D721Med (cell line): ENCODE results near the gene RPS2.

Experiments
- DNase-seq: peaks from one replicate; pipeline ENCODE4 v3.0.0; 2011; ENCODE audit warnings: low spot score; ENCODE audit not compliant: insufficient read length
- FAIRE-seq: peaks from 2 replicates; lab custom pipeline; 2011; peaks lifted over from hg19 to GRCh38; lab: Jason Lieb, UNC
- TF ChIP-seq, protein P1 (sequence below): IDR thresholded peaks from 2 replicates; pipeline ENCODE4 v1.5.1; 2012; ENCODE audit warnings: mild to moderate bottlenecking, control low read depth; ENCODE audit not compliant: insufficient read depth; ENCODE audit errors: missing control alignments

The RPS2 gene

DNA sequence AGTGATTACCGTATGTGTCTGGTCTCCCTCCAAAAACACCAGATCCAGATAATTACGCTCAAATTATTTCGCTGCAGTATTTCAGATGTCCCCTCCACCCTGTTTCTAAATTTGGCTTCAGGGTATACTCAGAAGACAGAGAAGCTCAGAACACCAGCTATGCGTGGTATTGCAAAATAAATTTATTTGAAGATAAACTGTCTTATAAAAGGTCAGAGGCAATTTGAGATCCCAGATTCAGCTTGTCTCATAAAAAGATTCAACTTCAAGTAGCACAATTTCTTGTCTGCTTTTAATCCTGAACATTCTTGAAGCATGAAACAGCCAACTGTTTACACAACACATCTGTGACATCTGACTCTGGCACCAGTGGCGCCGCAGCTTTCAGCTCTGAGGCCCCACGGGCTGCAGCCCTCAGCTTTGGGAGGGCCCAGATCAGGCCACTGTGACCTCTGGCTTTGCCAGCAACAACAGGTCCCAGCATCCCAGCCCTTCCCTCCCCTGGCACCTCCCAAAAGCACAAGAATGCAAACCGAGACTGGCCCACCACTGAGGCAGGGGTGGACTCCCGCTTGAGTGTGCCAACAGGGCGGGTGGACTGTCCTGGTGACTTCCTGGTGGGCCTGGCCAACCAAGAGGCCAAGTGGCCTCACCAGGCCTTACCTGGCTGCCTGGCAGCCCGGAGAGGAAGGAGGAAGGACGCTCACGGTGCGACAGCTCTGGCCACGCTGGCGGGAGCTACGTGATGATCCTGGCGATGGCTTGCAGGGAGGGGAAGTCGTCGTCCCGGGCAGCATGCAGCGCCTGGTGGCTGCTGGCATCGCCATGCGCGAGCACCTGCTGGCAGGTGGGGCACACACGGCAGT lies 33.1 kb upstream of the RPS2 start:
- DNase-seq (no peak), FAIRE-seq (no peak)
- TF ChIP-seq, protein P1, sequence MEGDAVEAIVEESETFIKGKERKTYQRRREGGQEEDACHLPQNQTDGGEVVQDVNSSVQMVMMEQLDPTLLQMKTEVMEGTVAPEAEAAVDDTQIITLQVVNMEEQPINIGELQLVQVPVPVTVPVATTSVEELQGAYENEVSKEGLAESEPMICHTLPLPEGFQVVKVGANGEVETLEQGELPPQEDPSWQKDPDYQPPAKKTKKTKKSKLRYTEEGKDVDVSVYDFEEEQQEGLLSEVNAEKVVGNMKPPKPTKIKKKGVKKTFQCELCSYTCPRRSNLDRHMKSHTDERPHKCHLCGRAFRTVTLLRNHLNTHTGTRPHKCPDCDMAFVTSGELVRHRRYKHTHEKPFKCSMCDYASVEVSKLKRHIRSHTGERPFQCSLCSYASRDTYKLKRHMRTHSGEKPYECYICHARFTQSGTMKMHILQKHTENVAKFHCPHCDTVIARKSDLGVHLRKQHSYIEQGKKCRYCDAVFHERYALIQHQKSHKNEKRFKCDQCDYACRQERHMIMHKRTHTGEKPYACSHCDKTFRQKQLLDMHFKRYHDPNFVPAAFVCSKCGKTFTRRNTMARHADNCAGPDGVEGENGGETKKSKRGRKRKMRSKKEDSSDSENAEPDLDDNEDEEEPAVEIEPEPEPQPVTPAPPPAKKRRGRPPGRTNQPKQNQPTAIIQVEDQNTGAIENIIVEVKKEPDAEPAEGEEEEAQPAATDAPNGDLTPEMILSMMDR = no peak

DNA sequence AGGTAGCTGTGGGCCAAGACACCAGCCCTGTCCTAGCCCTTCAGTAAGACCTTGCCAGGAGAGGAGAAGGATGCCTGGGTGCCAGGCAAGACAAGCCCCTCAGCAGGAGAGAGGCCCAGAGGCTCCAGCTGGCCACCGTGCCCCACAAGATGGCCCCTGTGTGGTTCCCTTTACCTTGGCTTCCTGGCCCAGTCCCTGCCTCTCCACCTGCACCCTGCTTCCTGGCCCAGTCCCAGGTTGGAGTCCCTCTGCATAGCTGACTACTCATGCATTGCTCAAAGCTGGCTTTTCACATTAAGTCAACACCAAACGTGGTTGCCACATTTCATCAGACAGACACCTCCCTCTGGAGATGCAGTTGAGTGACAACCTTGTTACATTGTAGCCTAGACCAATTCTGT lies 29.1 kb upstream of the RPS2 start:
- TF ChIP-seq, protein P1 = no peak
- no peak for FAIRE-seq
- DNase-seq = no peak

DNA sequence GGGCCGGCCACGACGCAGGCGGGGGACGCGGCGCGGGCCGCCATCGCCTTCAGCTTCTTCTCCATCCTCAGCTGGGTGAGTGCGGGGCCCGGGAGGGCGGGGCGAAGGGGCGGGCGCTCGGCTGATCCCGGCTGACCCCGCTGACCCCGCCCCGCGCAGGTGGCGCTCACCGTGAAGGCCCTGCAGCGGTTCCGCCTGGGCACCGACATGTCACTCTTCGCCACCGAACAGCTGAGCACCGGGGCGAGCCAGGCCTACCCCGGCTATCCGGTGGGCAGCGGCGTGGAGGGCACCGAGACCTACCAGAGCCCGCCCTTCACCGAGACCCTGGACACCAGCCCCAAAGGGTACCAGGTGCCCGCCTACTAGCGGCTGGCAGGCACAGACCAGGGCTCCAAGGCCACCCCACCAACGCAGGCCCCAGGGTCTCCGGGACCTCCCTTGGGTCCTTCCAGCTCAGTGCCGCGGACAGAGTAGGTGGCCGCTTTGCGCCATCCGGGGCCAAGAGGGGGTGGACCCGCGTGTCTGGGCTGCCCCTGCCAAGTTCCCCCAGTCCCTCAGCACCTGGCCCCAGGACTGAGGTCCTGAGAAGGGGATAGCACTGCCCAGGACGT lies 28.2 kb upstream of the RPS2 start:
- no peak for DNase-seq
- no peak for FAIRE-seq
- TF ChIP-seq, protein P1 = no peak

DNA sequence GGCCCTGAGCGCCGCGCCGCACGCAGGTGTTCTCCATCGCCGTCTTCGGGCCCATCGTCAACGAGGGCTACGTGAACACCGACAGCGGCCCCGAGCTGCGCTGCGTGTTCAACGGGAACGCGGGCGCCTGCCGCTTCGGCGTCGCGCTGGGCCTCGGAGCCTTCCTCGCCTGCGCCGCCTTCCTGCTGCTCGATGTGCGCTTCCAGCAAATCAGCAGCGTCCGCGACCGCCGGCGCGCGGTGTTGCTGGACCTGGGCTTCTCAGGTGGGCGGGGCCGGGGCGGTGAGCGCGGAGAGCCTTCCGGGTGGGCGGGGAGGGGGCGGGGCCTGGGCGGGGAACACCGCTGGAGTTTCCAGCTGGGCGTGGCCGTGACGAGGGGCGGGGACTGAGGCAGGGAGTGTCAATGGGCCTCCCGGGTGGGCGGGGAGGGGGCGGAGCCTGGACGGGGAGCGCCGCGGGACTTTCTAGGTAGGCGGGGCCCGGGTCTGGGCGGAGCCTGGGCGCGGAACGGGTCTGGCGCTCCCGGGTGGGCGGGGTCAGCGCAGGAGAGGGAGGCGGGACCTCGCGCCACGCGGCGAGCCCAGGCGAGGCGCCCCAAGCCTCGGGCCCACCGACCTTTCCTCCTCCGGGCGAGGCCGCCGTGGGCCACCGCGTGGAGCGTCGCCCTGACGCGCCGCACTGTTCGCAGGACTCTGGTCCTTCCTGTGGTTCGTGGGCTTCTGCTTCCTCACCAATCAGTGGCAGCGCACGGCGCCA lies 27.5 kb upstream of the RPS2 start:
- TF ChIP-seq, protein P1 = no peak
- no peak for DNase-seq
- FAIRE-seq = no peak

DNA sequence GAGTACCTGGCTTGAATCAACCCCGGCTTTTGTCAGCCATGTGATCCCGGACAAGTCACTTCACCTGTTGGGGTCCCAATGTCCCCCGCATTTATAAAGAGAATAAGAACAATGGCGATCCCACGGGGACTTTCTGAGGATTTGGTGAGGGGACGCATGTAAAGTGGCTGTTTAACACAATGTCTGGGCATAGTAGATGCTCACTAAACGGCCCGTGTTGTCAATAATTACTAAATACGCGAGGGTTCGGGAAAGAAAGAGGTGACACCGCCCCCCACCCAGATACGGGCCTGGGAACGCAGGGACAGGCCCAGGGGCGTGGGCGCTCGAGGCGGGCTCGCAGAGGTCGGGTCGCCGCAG lies 26.9 kb upstream of the RPS2 start:
- TF ChIP-seq, protein P1 = no peak
- DNase-seq = no peak
- no peak for FAIRE-seq

DNA sequence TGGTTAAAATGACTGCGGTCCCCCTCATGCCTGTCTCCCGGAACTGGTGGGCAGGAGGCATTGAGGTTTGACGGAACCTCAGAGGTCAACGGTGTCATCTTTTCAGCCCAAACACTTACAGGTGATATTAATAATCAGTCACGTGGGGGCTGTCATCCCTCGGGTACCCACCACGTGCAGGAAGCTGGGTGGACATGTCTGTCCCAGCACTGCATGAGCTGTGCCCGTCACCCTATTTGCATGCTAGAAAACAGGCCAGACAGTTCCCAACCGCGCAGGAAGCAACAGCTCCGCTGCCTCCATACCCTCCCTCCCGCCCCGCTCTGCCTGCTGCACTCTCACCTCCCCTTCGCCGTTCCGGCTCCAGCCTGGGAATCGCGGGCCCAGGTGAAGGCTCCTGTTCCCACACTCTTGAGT lies 26.5 kb upstream of the RPS2 start:
- FAIRE-seq (no peak), DNase-seq (no peak)
- TF ChIP-seq, protein P1 = no peak
